ENCODE measurements around the gene PTPN3. TPM values are rescaled to one million over a fixed set of nuclear protein-coding genes. Genes with fewer than 3 reads are reported as not detected.

Gene PTPN3
- total RNA-seq, 2 experiments from 2014 or later, result not detected

- DNase-seq (ENCODE audit: low spot score), result no peak
- POLR2A ChIA-PET, result no interaction called here
- Histone ChIP-seq H3K79me2 (ENCODE audit: insufficient read depth, low read depth, low read length) (no peaks in the 10 kb centered on the region), H3K9me3 (ENCODE audit: low read length) (no peaks in the 10 kb centered on the region), H3K4me2 (ENCODE audit: low read length) (no peak overlapping the region), H3K27ac (ENCODE audit: low read depth, low read length, poor library complexity, severe bottlenecking) (no peak overlapping the region), H3K36me3 (ENCODE audit: insufficient read depth, low read length) (no peaks in the 10 kb centered on the region), H2AFZ (ENCODE audit: low read length) (no peak overlapping the region), H3K4me3 (ENCODE audit: low read depth, low read length, poor library complexity, severe bottlenecking) (no peak overlapping the region), H3K4me1 (ENCODE audit: insufficient read depth, low read length, poor library complexity, severe bottlenecking) (no peaks in the 10 kb centered on the region), H3K9me2 (ENCODE audit: insufficient read depth, low read length) (no peaks in the 10 kb centered on the region), H4K20me1 (ENCODE audit: insufficient read depth, low read length) (no peaks in the 10 kb centered on the region)
- CTCF ChIA-PET (ENCODE audit: unreplicated experiment), result no interaction called here
- BruUV-seq (replicated peaks), result no TSS peak
- no peak for TF ChIP-seq CTCF (conservative IDR thresholded peaks at IDR 0.05; ENCODE audit: low read length)
- no peak for TF ChIP-seq EZH2phosphoT487 (IDR thresholded peaks at IDR 0.05; ENCODE audit: borderline replicate concordance, low read depth, low read length)
- intact Hi-C loops (cut with micrococcal nuclease; ENCODE audit: unreplicated experiment), result no loop called here
These were observed 11.5 kb upstream of the PTPN3 start for GRCh38 chr9:109509611-109510010.

GRCh38 chr9:109507421-109507838, 9.3 kb upstream of the PTPN3 start:
- Histone ChIP-seq H3K9me2 (ENCODE audit: insufficient read depth, low read length) (no peaks in the 10 kb centered on the region), H3K4me1 (ENCODE audit: insufficient read depth, low read length, poor library complexity, severe bottlenecking) (no peaks in the 10 kb centered on the region), H3K36me3 (ENCODE audit: insufficient read depth, low read length) (no peaks in the 10 kb centered on the region), H4K20me1 (ENCODE audit: insufficient read depth, low read length) (no peaks in the 10 kb centered on the region), H3K4me2 (ENCODE audit: low read length) (no peak overlapping the region), H3K27ac (ENCODE audit: low read depth, low read length, poor library complexity, severe bottlenecking) (no peak overlapping the region), H3K79me2 (ENCODE audit: insufficient read depth, low read depth, low read length) (no peaks in the 10 kb centered on the region), H3K9me3 (ENCODE audit: low read length) (no peaks in the 10 kb centered on the region), H2AFZ (ENCODE audit: low read length) (no peak overlapping the region), H3K4me3 (ENCODE audit: low read depth, low read length, poor library complexity, severe bottlenecking) (no peak overlapping the region)
- no TSS peak for BruUV-seq (replicated peaks)
- no peak for DNase-seq (ENCODE audit: low spot score)
- intact Hi-C loops (cut with micrococcal nuclease; ENCODE audit: unreplicated experiment), result no loop called here
- TF ChIP-seq CTCF (conservative IDR thresholded peaks at IDR 0.05; ENCODE audit: low read length) (no peak), EZH2phosphoT487 (IDR thresholded peaks at IDR 0.05; ENCODE audit: borderline replicate concordance, low read depth, low read length) (no peak)
- ChIA-PET CTCF (ENCODE audit: unreplicated experiment) (no interaction called here), POLR2A (interaction anchor here (0.6 kb wide), 1 partner anchor 771 kb away, joined by 3 read pairs; no protein-coding TSS in a partner anchor)

GRCh38 chr9:109506097-109506712, 8.1 kb upstream of the PTPN3 start:
- H3K4me1 ChIP-seq (ENCODE audit: insufficient read depth, low read length, poor library complexity, severe bottlenecking), result no peaks in the 10 kb centered on the region
- H3K79me2 ChIP-seq (ENCODE audit: insufficient read depth, low read depth, low read length), result no peaks in the 10 kb centered on the region
- H3K4me2 ChIP-seq (ENCODE audit: low read length), result no peak overlapping the region
- H3K36me3 ChIP-seq (ENCODE audit: insufficient read depth, low read length), result no peaks in the 10 kb centered on the region
- BruUV-seq (replicated peaks), result no TSS peak
- intact Hi-C loops (cut with micrococcal nuclease; ENCODE audit: unreplicated experiment), result no loop called here
- H3K9me2 ChIP-seq (ENCODE audit: insufficient read depth, low read length), result no peaks in the 10 kb centered on the region
- no peak overlapping the region for H2AFZ ChIP-seq (ENCODE audit: low read length)
- no peak overlapping the region for H3K27ac ChIP-seq (ENCODE audit: low read depth, low read length, poor library complexity, severe bottlenecking)
- no peak for DNase-seq (ENCODE audit: low spot score)
- no peak for TF ChIP-seq CTCF (conservative IDR thresholded peaks at IDR 0.05; ENCODE audit: low read length)
- TF ChIP-seq EZH2phosphoT487 (IDR thresholded peaks at IDR 0.05; ENCODE audit: borderline replicate concordance, low read depth, low read length), result no peak
- no peaks in the 10 kb centered on the region for H3K9me3 ChIP-seq (ENCODE audit: low read length)
- ChIA-PET POLR2A (interaction anchor here (0.7 kb wide), 1 partner anchor 1146 kb away, joined by 6 read pairs; no protein-coding TSS in a partner anchor), CTCF (ENCODE audit: unreplicated experiment) (no interaction called here)
- no peak overlapping the region for H3K4me3 ChIP-seq (ENCODE audit: low read depth, low read length, poor library complexity, severe bottlenecking)
- no peaks in the 10 kb centered on the region for H4K20me1 ChIP-seq (ENCODE audit: insufficient read depth, low read length)
